K562 (cell line): ENCODE data around the gene SETD3. TPM values are rescaled to one million over a fixed set of nuclear protein-coding genes. Genes with fewer than 3 reads are reported as not detected.

Experiments used
- ATAC-seq: fragments of 200-7000 bp; cut with Tn5 transposase; 3 replicates; pipeline ENCODE4 v1.9.1; 2020; ENCODE audit warnings: moderate library complexity
- BruUV-seq: library from RNA; stranded (reverse); fragments of 400-500 nt; replicated peaks from 2 replicates; lab custom pipeline; 2021; lab: Mats Ljungman, UMichigan
- CTCF ChIA-PET: fragments of 300-600 bp; formaldehyde crosslinking; extraction: SDS; loops from one replicate; lab custom pipeline; 2021; ENCODE audit warnings: low intra/inter-chr PET ratio; lab: Yijun Ruan, JAX
- POLR2A ChIA-PET: fragments of 300-600, 350-650 bp; sonication (Branson Sonifier 250); formaldehyde crosslinking; extraction: SDS; loops from one replicate; lab custom pipeline; 2021; ENCODE audit warnings: antibody characterized with exemption, inconsistent platforms; lab: Yijun Ruan, JAX
- DNase-seq, 4 experiments: peaks; one replicate each; pipeline versions ENCODE4 v3.0.0 to v3.0.0-alpha.2; 2011 to 2018; ENCODE audit warnings: low spot score in 3 of 4, mixed read lengths in 3 of 4; ENCODE audit errors: extremely low read depth in 1 of 4
- FAIRE-seq: peaks from 2 replicates; lab custom pipeline; 2011; peaks lifted over from hg19 to GRCh38; lab: Jason Lieb, UNC
- H2AFZ ChIP-seq: 2 replicates; pipeline ENCODE4 v1.6.0; 2011; ENCODE audit warnings: low read depth, low read length, control low read depth, inconsistent platforms
- H3K27ac ChIP-seq: fragments of 200-600 bp; 3 replicates; pipeline ENCODE4 v1.8.0; 2011; ENCODE audit warnings: low read depth, mild to moderate bottlenecking, control low read depth, inconsistent platforms, low read length, moderate library complexity, mixed read lengths; ENCODE audit errors: extremely low read depth
- H3K27me3 ChIP-seq, 2 experiments: fragments of 300-600 bp in 1 of 2; 2 replicates in 1 of 2; 3 replicates in 1 of 2; pipeline versions ENCODE4 v1.6.0 to v1.8.0; 2011; ENCODE audit warnings: inconsistent platforms in 2 of 2, low read length in 2 of 2, mild to moderate bottlenecking in 1 of 2, mixed read lengths in 1 of 2, moderate library complexity in 1 of 2; ENCODE audit not compliant: control insufficient read depth in 2 of 2, insufficient read depth in 2 of 2
- H3K36me3 ChIP-seq: fragments of 300-600 bp; 3 replicates; pipeline ENCODE4 v1.8.0; 2011; ENCODE audit warnings: mild to moderate bottlenecking, low read length, inconsistent platforms; ENCODE audit not compliant: control insufficient read depth, insufficient read depth
- H3K4me1 ChIP-seq, 2 experiments: fragments of 200-600 bp in 1 of 2; replicated peaks in 1 of 2; 2 replicates in 1 of 2; 3 replicates in 1 of 2; pipeline versions ENCODE4 v1.5.1 to v1.8.0; 2011; ENCODE audit warnings: inconsistent platforms in 2 of 2, low read length in 2 of 2, mild to moderate bottlenecking in 1 of 2, mixed read lengths in 1 of 2, moderate library complexity in 1 of 2; ENCODE audit not compliant: control insufficient read depth in 2 of 2, insufficient read depth in 2 of 2
- H3K4me2 ChIP-seq: 2 replicates; pipeline ENCODE4 v1.6.1; 2011; ENCODE audit warnings: low read length, control low read depth, inconsistent platforms, mixed read lengths; ENCODE audit not compliant: insufficient read depth
- H3K4me3 ChIP-seq: fragments of 200-600 bp; sonication (generic), shearing (Covaris generic); 2 replicates; pipeline ENCODE4 v1.5.1; 2016; ENCODE audit warnings: control low read depth, inconsistent platforms
- H3K79me2 ChIP-seq: fragments of 200-600 bp; 3 replicates; pipeline ENCODE4 v1.8.0; 2011; ENCODE audit warnings: low read length, inconsistent platforms; ENCODE audit not compliant: control insufficient read depth, insufficient read depth
- H3K9ac ChIP-seq, 2 experiments: 2 replicates each; pipeline versions ENCODE4 v1.6.0 to v1.6.1; 2011; ENCODE audit warnings: low read depth in 2 of 2, low read length in 2 of 2, control low read depth in 1 of 2, inconsistent platforms in 1 of 2, mild to moderate bottlenecking in 1 of 2, mixed read lengths in 1 of 2; ENCODE audit not compliant: insufficient read depth in 1 of 2
- H3K9me1 ChIP-seq: one replicate; pipeline ENCODE4 v1.6.0; 2011; ENCODE audit warnings: inconsistent platforms, mild to moderate bottlenecking, low read length, moderate library complexity; ENCODE audit not compliant: control insufficient read depth, insufficient read depth
- H3K9me3 ChIP-seq: replicated peaks from 2 replicates; pipeline ENCODE4 v1.5.1; 2011; ENCODE audit warnings: low read depth, low read length, inconsistent platforms; ENCODE audit not compliant: control insufficient read depth, insufficient read depth
- H4K20me1 ChIP-seq: replicated peaks from 2 replicates; pipeline ENCODE4 v1.6.1; 2011; ENCODE audit warnings: low read length, inconsistent platforms, mixed read lengths; ENCODE audit not compliant: control insufficient read depth, insufficient read depth
- GATA2 ChIP-seq: sonication (generic); formaldehyde crosslinking; IDR thresholded peaks from 2 replicates; pipeline ENCODE4 v1.4.0; 2020; ENCODE audit warnings: mild to moderate bottlenecking, missing genetic modification reagents
- WGBS: fragments of 100-300 bp; shearing (Covaris generic); methylation state at CpG from one replicate; pipeline ENCODE4 v1.1.6; 2016; ENCODE audit warnings: low coverage, mixed read lengths; ENCODE audit not compliant: insufficient coverage; ENCODE audit errors: missing lambda C conversion rate; 5-methylcytosine and 5-hydroxymethylcytosine counted together
- in situ Hi-C: fragments of 300-500 bp; cut with MboI; formaldehyde crosslinking; loops from 4 replicates; pipeline ENCODE4 v1.15.0; 2018; ENCODE audit warnings: inconsistent platforms, mixed read lengths
- intact Hi-C: fragments of 100-400 bp; cut with micrococcal nuclease; formaldehyde crosslinking; loops from 2 replicates; pipeline ENCODE4 v1.14.2; 2022
- polyA plus RNA-seq, 8 experiments: library from polyadenylated mRNA; depleted of rRNA in 4 of 8; stranded (reverse) in 5 of 8; unstranded in 3 of 8; fragments of >200 nt; fragmentation: Nextera tagmentation in 2 of 8; fragmentation: Illumina TruSeq in 1 of 8; extraction: Ambion mirVana in 2 of 8; extraction: Trizol in 1 of 8; gene quantifications; 2 replicates each; pipeline versions ENCODE4 v1.2.1 to v1.2.3, GENCODE V29; 2011 to 2014; ENCODE audit warnings: inconsistent platforms in 1 of 8, missing spikeins in 1 of 8
- total RNA-seq, 7 experiments: library from RNA; depleted of rRNA in 6 of 7; stranded (reverse); fragments of >200 nt in 6 of 7; fragmentation: Illumina TruSeq in 2 of 7; extraction: Trizol in 2 of 7; gene quantifications; 2 replicates each; pipeline versions ENCODE4 v1.2.1 to v1.2.3, GENCODE V29; 2011 to 2021; ENCODE audit warnings: low replicate concordance in 1 of 7
- TF ChIP-seq, protein P1 (sequence below): fragments of 450-650 bp; IDR thresholded peaks from 2 replicates; pipeline ENCODE4 v1.6.1; 2016
- TF ChIP-seq, protein P2 (sequence below): fragments of 450-650 bp; IDR thresholded peaks from 2 replicates; pipeline ENCODE4 v1.6.1; 2016; ENCODE audit warnings: low read depth, mild to moderate bottlenecking, moderate library complexity

Gene SETD3
- total and polyA plus RNA-seq, 9 of the 15 experiments (the other 6 are each of a cell fraction or from before 2014, with no cell fraction given) = 8.5 to 35.9 (median 26.5) TPM

DNA sequence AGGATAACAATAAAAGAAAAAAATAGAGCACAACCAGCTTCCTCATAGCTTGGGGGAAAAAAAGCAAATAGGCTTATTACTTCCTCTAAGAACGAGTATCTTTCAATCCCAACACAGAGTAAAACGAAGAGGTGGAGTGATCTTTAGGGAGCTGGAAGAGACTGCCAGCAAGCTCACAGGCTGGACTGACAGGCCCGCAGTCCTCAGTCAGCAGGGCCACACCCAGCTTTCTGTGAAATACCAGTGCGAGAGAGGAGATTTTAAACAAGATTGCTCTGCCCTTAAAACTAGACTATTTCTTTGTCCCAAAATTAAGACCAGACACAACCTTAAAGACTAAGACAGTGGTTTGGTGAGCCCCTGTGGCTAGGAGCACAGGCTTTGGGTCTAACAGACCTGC, 32.9 kb downstream of the SETD3 start:
- Histone ChIP-seq H4K20me1 (peaks cover 6% of the 10 kb centered on the region; the same call in 1 of the 2 replicates), H2AFZ (no peak overlapping the region), H3K27ac (no peak overlapping the region), H3K27me3 (no peaks in the 10 kb centered on the region), H3K4me2 (no peak overlapping the region; the same call in 1 of the 2 replicates), H3K4me3 (no peak overlapping the region), H3K79me2 (no peaks in the 10 kb centered on the region), H3K9me3 (no peaks in the 10 kb centered on the region), H3K9me1 (no peaks in the 10 kb centered on the region), H3K9ac (peak overlapping the region in 1 of 2 experiments; percentile 65; a peak in 2 of 4 replicates), H3K36me3 (peaks cover 34% of the 10 kb centered on the region; the same call in 2 of the 3 replicates), H3K4me1 (peaks cover 8 to 10% of the 10 kb centered on the region in 2 experiments; a peak in 3 of 5 replicates)
- in situ Hi-C loops (no loop called here), intact Hi-C loops (no loop called here)
- FAIRE-seq (peak; percentile 65), ATAC-seq (peak; percentile 89), DNase-seq (peak in 2 of 4 experiments; percentile 32 to 36)
- POLR2A ChIA-PET = interaction anchor here (0.7 to 1.1 kb wide), 3 partner anchors 13 to 77 kb away, joined by 3 to 4 read pairs (median 3); no protein-coding TSS in a partner anchor
- CTCF ChIA-PET = no interaction called here
- 0% methylated on average over 2 of the region's 4 CpGs for WGBS
- TF ChIP-seq GATA2 = peak; percentile 57; the same call in 1 of the 2 replicates
- TF ChIP-seq, protein P1, sequence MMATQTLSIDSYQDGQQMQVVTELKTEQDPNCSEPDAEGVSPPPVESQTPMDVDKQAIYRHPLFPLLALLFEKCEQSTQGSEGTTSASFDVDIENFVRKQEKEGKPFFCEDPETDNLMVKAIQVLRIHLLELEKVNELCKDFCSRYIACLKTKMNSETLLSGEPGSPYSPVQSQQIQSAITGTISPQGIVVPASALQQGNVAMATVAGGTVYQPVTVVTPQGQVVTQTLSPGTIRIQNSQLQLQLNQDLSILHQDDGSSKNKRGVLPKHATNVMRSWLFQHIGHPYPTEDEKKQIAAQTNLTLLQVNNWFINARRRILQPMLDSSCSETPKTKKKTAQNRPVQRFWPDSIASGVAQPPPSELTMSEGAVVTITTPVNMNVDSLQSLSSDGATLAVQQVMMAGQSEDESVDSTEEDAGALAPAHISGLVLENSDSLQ = peak; percentile 78
- TF ChIP-seq, protein P2, sequence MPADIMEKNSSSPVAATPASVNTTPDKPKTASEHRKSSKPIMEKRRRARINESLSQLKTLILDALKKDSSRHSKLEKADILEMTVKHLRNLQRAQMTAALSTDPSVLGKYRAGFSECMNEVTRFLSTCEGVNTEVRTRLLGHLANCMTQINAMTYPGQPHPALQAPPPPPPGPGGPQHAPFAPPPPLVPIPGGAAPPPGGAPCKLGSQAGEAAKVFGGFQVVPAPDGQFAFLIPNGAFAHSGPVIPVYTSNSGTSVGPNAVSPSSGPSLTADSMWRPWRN = no peak
- no TSS peak for BruUV-seq
